Astrocyte of the spinal cord (primary cell): ENCODE results near the gene NUP214.

ENCODE experiments used
- DNase-seq: peaks from one replicate; pipeline ENCODE4 v3.0.0; 2011; ENCODE audit warnings: low read depth, low spot score
- H3K4me3 ChIP-seq: 2 replicates; pipeline ENCODE4 v1.5.1; 2011; ENCODE audit warnings: low read depth, mild to moderate bottlenecking, low read length, moderate library complexity
- in situ Hi-C: cut with HindIII; loops from 2 replicates; pipeline ENCODE4 v1.10.0; 2017; ENCODE audit warnings: low sequenced_read_pairs
- TF ChIP-seq, protein P1 (sequence below): IDR thresholded peaks from 2 replicates; pipeline ENCODE4 v1.5.1; 2012; ENCODE audit warnings: low read depth, mild to moderate bottlenecking, low read length, inconsistent platforms

The NUP214 gene

DNA sequence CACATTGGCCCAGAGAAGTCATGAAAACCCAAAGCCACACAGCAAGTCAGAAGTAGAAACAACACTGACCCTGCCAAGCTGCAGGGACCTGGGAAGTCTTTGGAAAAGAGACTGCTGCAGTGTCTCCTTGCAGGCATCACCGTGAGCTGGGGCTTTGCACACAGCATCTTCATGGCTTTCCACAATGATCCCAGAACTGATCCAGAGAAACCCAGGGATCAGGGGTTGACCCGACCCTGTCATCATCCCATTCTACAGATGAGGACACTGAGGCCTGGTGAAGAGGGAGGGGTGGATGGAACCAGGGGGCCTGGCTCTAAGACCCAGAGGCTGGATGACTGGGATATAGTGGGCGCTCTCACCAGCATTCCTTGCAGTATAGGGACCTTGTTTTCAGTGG is 155.3 kb downstream of the NUP214 start:
- in situ Hi-C loops: no loop called here

DNA sequence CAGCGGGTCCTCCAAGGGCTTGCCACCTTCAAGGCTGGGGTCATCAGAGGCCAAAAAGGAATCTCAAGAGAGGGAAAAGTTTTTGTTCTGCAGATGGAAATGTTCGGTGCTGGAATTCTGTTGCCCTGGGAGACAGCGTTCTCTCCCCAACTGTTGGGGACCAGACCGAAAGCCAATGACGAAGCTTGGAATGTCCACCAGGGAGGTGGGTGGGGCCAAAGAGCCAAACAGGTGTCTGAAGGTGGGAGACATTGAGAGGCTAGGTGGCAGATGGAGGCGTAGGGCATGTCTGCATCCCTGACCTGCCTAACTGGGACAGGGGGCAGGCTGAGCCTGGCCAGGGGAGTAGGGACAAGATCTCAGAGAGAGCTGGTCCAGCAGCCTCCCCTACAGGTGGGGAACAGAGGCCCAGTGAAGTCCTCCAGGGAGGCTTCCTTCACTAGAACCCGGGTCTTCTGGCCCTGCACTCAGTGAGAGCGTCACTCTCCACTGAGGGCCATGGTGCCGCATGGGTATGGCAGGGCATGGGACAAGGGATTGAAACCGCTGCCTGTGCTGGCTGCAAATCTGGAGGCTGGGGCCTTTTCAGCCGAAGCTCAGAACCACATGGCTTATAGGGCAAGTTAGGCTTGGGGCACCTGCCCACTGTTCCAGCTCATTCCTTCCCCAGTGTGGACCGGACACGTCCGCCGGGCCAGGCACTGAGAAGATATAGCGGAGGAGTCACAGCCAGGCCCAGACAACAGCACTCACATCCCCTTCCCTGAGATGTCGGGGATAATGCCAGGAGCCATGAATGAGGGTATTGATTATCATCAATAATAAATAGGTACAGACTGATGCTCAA is 156.0 kb downstream of the NUP214 start:
- no peak for DNase-seq
- no peak overlapping the region for H3K4me3 ChIP-seq
- TF ChIP-seq, protein P1, sequence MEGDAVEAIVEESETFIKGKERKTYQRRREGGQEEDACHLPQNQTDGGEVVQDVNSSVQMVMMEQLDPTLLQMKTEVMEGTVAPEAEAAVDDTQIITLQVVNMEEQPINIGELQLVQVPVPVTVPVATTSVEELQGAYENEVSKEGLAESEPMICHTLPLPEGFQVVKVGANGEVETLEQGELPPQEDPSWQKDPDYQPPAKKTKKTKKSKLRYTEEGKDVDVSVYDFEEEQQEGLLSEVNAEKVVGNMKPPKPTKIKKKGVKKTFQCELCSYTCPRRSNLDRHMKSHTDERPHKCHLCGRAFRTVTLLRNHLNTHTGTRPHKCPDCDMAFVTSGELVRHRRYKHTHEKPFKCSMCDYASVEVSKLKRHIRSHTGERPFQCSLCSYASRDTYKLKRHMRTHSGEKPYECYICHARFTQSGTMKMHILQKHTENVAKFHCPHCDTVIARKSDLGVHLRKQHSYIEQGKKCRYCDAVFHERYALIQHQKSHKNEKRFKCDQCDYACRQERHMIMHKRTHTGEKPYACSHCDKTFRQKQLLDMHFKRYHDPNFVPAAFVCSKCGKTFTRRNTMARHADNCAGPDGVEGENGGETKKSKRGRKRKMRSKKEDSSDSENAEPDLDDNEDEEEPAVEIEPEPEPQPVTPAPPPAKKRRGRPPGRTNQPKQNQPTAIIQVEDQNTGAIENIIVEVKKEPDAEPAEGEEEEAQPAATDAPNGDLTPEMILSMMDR: no peak
- in situ Hi-C loops: no loop called here

More for the DNA sequence above, 155.3 kb downstream of the NUP214 start:
- no peak overlapping the region for H3K4me3 ChIP-seq
- TF ChIP-seq, protein P1: no peak
- DNase-seq: no peak

DNA sequence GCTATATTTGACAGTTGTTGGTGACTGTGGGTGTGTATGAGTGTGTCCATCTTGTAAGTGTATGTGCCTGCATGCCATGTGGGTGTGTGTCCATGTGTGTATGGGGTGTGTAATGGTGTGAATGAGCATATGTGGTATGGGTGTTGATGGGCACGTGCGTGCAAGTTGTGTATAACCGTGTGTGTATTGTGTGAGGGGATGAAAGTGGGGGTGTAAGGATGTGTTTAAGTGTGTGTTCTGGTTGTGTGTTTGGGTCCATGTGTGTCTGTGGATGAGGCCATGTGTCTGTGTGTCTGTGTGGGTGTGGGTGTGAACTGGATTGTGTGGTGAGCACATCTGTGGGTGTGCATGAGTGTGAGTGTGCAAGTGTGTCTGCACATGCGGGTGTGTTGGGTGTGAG is 156.8 kb downstream of the NUP214 start:
- in situ Hi-C loops: no loop called here
- DNase-seq: no peak
- TF ChIP-seq, protein P1: no peak
- no peak overlapping the region for H3K4me3 ChIP-seq

DNA sequence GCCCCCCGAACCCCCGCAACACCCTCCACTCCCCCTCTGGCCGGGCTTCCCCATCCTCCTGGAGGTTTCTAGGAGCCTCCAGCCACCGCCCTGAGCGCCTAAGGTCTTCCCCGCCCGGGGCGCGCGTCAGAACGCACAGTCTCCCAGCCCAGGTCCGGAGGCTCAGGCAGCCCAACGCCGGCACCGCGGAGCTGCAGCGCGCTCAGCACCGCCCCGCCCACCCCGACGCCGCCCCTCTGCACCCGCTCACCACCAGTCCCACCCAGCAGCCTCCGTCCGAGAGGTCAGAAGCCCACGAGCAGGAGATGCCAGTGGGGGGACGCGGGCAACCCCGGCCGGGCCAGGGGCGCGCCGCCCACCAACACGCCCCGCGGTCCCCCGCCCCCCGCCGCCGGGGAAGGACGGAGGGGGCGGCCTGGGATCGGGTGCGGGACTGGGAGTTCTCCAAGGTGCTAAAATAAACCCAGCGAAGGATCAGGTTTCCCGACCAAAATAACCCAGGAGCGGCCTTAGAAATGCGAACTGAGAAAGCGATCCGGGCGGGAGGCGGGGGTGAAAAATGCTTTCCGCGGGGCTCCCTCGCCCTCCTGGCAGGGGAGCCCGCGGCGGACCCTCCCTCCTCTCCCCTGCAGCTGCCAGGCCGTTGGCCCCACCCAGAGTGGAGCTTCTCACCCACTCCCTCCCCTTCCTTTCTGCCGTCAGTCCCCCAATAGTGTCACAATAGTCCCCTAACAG is 157.5 kb downstream of the NUP214 start:
- no peak for DNase-seq
- TF ChIP-seq, protein P1: no peak
- in situ Hi-C loops: no loop called here
- H3K4me3 ChIP-seq: no peak overlapping the region
